Measurements from ENCODE around the gene WDFY3.

- no peak for TF ChIP-seq ZNF331 (CRISPR knock-in tag; IDR thresholded peaks at IDR 0.05; ENCODE audit: low read depth)
- TF ChIP-seq, protein P1, sequence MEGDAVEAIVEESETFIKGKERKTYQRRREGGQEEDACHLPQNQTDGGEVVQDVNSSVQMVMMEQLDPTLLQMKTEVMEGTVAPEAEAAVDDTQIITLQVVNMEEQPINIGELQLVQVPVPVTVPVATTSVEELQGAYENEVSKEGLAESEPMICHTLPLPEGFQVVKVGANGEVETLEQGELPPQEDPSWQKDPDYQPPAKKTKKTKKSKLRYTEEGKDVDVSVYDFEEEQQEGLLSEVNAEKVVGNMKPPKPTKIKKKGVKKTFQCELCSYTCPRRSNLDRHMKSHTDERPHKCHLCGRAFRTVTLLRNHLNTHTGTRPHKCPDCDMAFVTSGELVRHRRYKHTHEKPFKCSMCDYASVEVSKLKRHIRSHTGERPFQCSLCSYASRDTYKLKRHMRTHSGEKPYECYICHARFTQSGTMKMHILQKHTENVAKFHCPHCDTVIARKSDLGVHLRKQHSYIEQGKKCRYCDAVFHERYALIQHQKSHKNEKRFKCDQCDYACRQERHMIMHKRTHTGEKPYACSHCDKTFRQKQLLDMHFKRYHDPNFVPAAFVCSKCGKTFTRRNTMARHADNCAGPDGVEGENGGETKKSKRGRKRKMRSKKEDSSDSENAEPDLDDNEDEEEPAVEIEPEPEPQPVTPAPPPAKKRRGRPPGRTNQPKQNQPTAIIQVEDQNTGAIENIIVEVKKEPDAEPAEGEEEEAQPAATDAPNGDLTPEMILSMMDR (conservative IDR thresholded peaks at IDR 0.05; ENCODE audit: low read depth in 2 of 2) = no peak
- TF ChIP-seq, protein P2, sequence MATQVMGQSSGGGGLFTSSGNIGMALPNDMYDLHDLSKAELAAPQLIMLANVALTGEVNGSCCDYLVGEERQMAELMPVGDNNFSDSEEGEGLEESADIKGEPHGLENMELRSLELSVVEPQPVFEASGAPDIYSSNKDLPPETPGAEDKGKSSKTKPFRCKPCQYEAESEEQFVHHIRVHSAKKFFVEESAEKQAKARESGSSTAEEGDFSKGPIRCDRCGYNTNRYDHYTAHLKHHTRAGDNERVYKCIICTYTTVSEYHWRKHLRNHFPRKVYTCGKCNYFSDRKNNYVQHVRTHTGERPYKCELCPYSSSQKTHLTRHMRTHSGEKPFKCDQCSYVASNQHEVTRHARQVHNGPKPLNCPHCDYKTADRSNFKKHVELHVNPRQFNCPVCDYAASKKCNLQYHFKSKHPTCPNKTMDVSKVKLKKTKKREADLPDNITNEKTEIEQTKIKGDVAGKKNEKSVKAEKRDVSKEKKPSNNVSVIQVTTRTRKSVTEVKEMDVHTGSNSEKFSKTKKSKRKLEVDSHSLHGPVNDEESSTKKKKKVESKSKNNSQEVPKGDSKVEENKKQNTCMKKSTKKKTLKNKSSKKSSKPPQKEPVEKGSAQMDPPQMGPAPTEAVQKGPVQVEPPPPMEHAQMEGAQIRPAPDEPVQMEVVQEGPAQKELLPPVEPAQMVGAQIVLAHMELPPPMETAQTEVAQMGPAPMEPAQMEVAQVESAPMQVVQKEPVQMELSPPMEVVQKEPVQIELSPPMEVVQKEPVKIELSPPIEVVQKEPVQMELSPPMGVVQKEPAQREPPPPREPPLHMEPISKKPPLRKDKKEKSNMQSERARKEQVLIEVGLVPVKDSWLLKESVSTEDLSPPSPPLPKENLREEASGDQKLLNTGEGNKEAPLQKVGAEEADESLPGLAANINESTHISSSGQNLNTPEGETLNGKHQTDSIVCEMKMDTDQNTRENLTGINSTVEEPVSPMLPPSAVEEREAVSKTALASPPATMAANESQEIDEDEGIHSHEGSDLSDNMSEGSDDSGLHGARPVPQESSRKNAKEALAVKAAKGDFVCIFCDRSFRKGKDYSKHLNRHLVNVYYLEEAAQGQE (IDR thresholded peaks at IDR 0.05; ENCODE audit: unreplicated experiment) = no peak
- TF ChIP-seq EZH2 (IDR thresholded peaks at IDR 0.05; ENCODE audit: low read depth, unreplicated experiment) = no peak
- no peak for TF ChIP-seq CREB1 (CRISPR knock-in tag; IDR thresholded peaks at IDR 0.05; ENCODE audit: low read depth)
- TF ChIP-seq POLR2AphosphoS5 (IDR thresholded peaks at IDR 0.05; ENCODE audit: low read depth) = no peak
Observed at GRCh38 chr4:84917869-84918600, 48.5 kb downstream of the WDFY3 start.
